Activated B cell treated with CpG ODN at 0.5 μM for 24 hours (primary cell): Measurements from ENCODE around the gene YPEL1. TPM values are rescaled to one million over a fixed set of nuclear protein-coding genes. Genes with fewer than 3 reads are reported as not detected.

Source experiments
- ATAC-seq: fragments of 200-7000 bp; cut with Tn5 transposase; one replicate; pipeline ENCODE4 v1.10.0; 2021; ENCODE audit warnings: low read depth, mild to moderate bottlenecking, moderate library complexity
- CTCF ChIA-PET: fragments of 350-600 bp; sonication (Branson Sonifier 250); formaldehyde crosslinking; loops from one replicate; lab custom pipeline; 2021; ENCODE audit warnings: antibody characterized with exemption; lab: Charles Lee
- POLR2A ChIA-PET: fragments of 350-600 bp; sonication (Branson Sonifier 250); formaldehyde crosslinking; loops from one replicate; lab custom pipeline; 2021; ENCODE audit warnings: antibody characterized with exemption; lab: Charles Lee
- DNase-seq: peaks from one replicate; pipeline ENCODE4 v3.0.0; 2022
- H3K27ac Mint-ChIP-seq: one replicate; pipeline ENCODE4 v1.8.0; 2020; ENCODE audit warnings: mixed read lengths
- H3K27me3 Mint-ChIP-seq: one replicate; pipeline ENCODE4 v1.8.0; 2021; ENCODE audit warnings: mixed read lengths
- H3K36me3 Mint-ChIP-seq: one replicate; pipeline ENCODE4 v1.8.0; 2021; ENCODE audit warnings: low read depth, mixed read lengths
- H3K4me1 Mint-ChIP-seq: one replicate; pipeline ENCODE4 v1.8.0; 2021; ENCODE audit warnings: mixed read lengths
- H3K4me3 Mint-ChIP-seq: one replicate; pipeline ENCODE4 v1.8.0; 2020; ENCODE audit warnings: mild to moderate bottlenecking, mixed read lengths
- H3K9me3 Mint-ChIP-seq: one replicate; pipeline ENCODE4 v1.8.0; 2020; ENCODE audit warnings: mixed read lengths
- intact Hi-C: fragments of 100-400 bp; cut with micrococcal nuclease; formaldehyde crosslinking; loops from one replicate; pipeline ENCODE4 v1.15.1; 2024
- total RNA-seq: library from RNA; stranded (reverse); gene quantifications from 2 replicates; pipeline ENCODE4 v1.2.3, GENCODE V29; 2022
- TF ChIP-seq, protein P1 (sequence below): fragments of 200-600 bp; IDR thresholded peaks from one replicate; pipeline ENCODE4 v1.8.0; 2022; ENCODE audit warnings: antibody characterized with exemption, mild to moderate bottlenecking

YPEL1 gene
- total RNA-seq, 1 donor from 2014 or later: 4.1 TPM

DNA sequence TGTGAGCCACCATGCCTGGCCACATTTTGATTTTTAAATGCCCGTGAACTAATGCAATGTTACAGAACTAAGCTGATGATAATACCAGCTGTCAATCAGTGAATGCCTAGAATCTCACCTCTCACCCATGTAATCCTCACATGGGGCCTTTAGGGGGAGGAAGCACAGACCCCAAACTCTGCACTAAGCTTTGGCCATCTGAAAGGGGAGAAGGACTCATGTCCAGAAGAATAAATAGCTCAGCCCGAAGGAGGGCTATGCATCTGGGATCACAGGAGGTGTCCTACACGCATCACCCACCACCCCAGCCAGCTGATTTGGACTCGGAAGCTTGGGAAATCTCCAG is 36.0 kb upstream of the YPEL1 start:
- DNase-seq (no peak), ATAC-seq (no peak)
- TF ChIP-seq, protein P1, sequence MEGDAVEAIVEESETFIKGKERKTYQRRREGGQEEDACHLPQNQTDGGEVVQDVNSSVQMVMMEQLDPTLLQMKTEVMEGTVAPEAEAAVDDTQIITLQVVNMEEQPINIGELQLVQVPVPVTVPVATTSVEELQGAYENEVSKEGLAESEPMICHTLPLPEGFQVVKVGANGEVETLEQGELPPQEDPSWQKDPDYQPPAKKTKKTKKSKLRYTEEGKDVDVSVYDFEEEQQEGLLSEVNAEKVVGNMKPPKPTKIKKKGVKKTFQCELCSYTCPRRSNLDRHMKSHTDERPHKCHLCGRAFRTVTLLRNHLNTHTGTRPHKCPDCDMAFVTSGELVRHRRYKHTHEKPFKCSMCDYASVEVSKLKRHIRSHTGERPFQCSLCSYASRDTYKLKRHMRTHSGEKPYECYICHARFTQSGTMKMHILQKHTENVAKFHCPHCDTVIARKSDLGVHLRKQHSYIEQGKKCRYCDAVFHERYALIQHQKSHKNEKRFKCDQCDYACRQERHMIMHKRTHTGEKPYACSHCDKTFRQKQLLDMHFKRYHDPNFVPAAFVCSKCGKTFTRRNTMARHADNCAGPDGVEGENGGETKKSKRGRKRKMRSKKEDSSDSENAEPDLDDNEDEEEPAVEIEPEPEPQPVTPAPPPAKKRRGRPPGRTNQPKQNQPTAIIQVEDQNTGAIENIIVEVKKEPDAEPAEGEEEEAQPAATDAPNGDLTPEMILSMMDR: no peak
- ChIA-PET CTCF (interaction anchor here (1.0 kb wide), 1 partner anchor 166 kb away, joined by 3 read pairs; no protein-coding TSS in a partner anchor), POLR2A (no interaction called here)
- Mint-ChIP-seq H3K27me3 (no peaks in the 10 kb centered on the region), H3K36me3 (peaks cover 74% of the 10 kb centered on the region), H3K4me3 (no peak overlapping the region), H3K9me3 (no peaks in the 10 kb centered on the region), H3K27ac (no peak overlapping the region), H3K4me1 (peaks cover 6% of the 10 kb centered on the region)
- intact Hi-C loops: loop anchor here (5.0 kb wide), 2 partner anchors 166 to 181 kb away; partner anchors contain the start of gene PPM1F

DNA sequence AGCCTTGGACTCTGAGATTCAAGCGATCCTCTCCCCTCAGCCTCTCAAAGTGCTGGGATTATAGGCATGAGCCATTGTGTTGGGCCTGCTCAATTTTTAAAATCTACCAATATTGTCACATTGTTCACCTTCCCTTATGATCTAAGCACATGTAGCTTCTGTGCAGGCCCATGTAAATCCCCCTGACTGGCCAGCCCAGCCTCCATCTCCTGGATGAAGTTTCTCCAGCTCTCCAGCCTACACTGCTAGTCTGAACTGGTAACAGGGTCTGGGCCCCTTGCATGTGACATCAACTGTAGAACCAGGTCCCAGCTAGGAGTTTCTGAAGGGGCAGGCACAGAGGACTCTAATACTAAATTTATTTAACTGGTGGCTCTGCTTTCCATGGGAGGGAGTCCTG is 32.8 kb upstream of the YPEL1 start:
- Mint-ChIP-seq H3K27ac (peak overlapping the region; percentile 59), H3K4me3 (no peak overlapping the region), H3K9me3 (no peaks in the 10 kb centered on the region), H3K36me3 (peaks cover 91% of the 10 kb centered on the region), H3K27me3 (no peaks in the 10 kb centered on the region), H3K4me1 (peaks cover 6% of the 10 kb centered on the region)
- ATAC-seq: no peak
- TF ChIP-seq, protein P1: no peak
- DNase-seq: no peak
- ChIA-PET POLR2A (interaction anchor here (0.5 kb wide), 1 partner anchor 145 kb away, joined by 4 read pairs; no protein-coding TSS in a partner anchor), CTCF (interaction anchor here (0.8 kb wide), 1 partner anchor 184 kb away, joined by 3 read pairs; the partner anchor contains the start of gene PPM1F)
- intact Hi-C loops: loop anchor here (10.0 kb wide), 1 partner anchor 54 kb away; no protein-coding TSS in a partner anchor

DNA sequence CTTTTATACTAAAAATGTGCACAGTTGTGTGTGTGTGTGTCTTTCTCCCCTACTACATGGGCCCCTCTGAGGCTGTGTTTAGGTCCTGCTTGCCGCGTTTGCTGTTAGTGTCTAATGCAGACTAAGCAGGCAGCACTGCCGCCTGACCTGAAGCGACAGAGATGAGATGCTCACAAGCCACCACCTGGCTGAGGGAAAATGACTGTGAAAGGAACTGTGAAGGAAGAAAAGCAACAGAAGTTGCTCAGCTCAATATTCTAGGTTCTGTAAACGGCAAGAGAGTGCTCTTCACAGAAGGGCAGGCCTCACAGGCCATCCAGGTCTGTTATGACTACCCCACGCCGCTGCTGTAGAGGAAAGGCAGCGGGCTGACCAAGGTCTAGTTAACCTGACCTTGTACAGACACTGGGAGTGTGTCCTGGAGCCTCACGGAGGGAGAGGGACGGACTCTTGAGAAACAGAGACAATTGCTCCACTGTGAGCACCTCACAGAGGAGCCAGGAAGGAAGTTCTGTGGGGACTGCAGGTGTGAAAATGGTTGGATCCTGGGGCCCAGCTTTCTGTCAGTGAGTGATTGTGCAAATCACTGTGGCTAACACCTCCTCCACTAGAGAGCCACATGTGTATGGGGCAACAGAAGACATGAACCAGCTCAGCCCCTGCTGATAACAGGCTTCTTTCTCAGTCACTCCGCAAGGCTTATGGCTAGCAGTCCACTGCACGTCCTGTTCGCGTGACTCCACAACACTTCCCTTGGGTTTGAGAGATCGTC is 31.3 kb upstream of the YPEL1 start:
- H3K4me1 Mint-ChIP-seq: no peaks in the 10 kb centered on the region
- H3K9me3 Mint-ChIP-seq: no peaks in the 10 kb centered on the region
- H3K27ac Mint-ChIP-seq: peak overlapping the region; percentile 8
- H3K27me3 Mint-ChIP-seq: no peaks in the 10 kb centered on the region
- H3K4me3 Mint-ChIP-seq: no peak overlapping the region
- peaks cover 94% of the 10 kb centered on the region for H3K36me3 Mint-ChIP-seq
- CTCF ChIA-PET: no interaction called here
- POLR2A ChIA-PET: interaction anchor here (0.6 kb wide), 1 partner anchor 1231 kb away, joined by 4 read pairs; no protein-coding TSS in a partner anchor
- intact Hi-C loops: loop anchor here (10.0 kb wide), 1 partner anchor 52 kb away; no protein-coding TSS in a partner anchor
- ATAC-seq (no peak), DNase-seq (no peak)
- TF ChIP-seq, protein P1: no peak

DNA sequence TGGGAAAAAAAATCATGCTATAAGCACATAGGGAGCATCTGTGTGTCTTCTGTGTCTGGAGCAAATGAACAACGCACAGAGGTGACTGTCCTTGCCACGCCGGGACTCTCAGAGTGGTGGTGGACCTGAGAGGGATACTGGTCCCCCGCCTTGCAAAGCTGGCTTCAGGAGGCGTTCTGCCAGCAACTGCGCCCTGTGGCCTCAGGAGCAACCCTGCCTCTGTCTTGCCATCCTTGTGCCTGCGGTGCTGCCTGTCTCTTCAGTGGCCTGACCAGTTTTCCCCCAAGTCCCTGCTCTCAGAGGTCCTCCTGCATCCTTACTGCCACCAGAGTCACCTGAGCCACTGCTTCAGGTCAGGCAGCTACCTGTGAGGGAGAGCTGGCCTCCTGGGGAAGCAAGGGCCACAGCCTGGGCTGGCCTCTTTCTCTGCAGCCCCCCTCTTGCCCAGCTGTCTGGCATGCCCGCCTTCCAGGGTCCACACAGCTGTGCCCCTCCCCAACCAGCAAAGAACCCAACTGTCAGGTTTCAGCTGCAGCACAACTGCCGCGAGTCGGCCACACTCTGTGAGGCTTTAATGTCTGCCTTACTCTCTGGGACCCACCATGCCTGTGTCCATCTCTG is 30.4 kb upstream of the YPEL1 start:
- ChIA-PET POLR2A (no interaction called here), CTCF (no interaction called here)
- Mint-ChIP-seq H3K36me3 (peaks cover 93% of the 10 kb centered on the region), H3K4me3 (no peak overlapping the region), H3K4me1 (no peaks in the 10 kb centered on the region), H3K27ac (no peak overlapping the region), H3K27me3 (no peaks in the 10 kb centered on the region), H3K9me3 (no peaks in the 10 kb centered on the region)
- intact Hi-C loops: loop anchor here (10.0 kb wide), 1 partner anchor 51 kb away; no protein-coding TSS in a partner anchor
- DNase-seq: no peak
- TF ChIP-seq, protein P1: no peak
- ATAC-seq: no peak
